Uterus (tissue), 2 donors: ENCODE results near the gene CYSLTR2.

Experiments used
- CTCF ChIP-seq, 4 experiments: fragments of 200-600 bp in 2 of 4; fragments of 450-650 bp in 2 of 4; sonication (generic) in 2 of 4; IDR thresholded peaks; one replicate each; pipeline ENCODE4 v1.5.1; 2016 to 2019; ENCODE audit warnings: antibody characterized with exemption in 4 of 4, mild to moderate bottlenecking in 2 of 4, moderate library complexity in 1 of 4
- POLR2A ChIP-seq, 2 donors: fragments of 450-650 bp; IDR thresholded peaks; one replicate each; pipeline ENCODE4 v1.6.1; 2016; ENCODE audit warnings: antibody characterized with exemption in 2 of 2, mild to moderate bottlenecking in 1 of 2, moderate library complexity in 1 of 2

- no peak for TF ChIP-seq CTCF (IDR thresholded peaks at IDR 0.05)
- TF ChIP-seq POLR2A (IDR thresholded peaks at IDR 0.05): no peak
Measured at GRCh38 chr13:48629277-48629676, 24.5 kb upstream of the CYSLTR2 start.
